GM12872 (cell line): ENCODE results near the gene PDE6H.

Source experiments
- CTCF ChIP-seq: IDR thresholded peaks from 3 replicates; pipeline ENCODE4 v1.5.1; 2011; ENCODE audit warnings: low read depth, mild to moderate bottlenecking, low read length, moderate library complexity; ENCODE audit not compliant: insufficient read depth

The PDE6H gene

GRCh38 chr12:14961466-14962152 lies 11.2 kb upstream of the PDE6H start, which contains the start of gene ARHGDIB:
Gene ARHGDIB, minus strand, starts transcription at chr12:14961601. Its CDS starts 10,889 bp downstream, at chr12:14950712.
- no peak for TF ChIP-seq CTCF

GRCh38 chr12:14962153-14962539 lies 10.7 kb upstream of the PDE6H start:
- TF ChIP-seq CTCF = no peak

GRCh38 chr12:14962797-14963196 lies 10.0 kb upstream of the PDE6H start:
- TF ChIP-seq CTCF = no peak

DNA sequence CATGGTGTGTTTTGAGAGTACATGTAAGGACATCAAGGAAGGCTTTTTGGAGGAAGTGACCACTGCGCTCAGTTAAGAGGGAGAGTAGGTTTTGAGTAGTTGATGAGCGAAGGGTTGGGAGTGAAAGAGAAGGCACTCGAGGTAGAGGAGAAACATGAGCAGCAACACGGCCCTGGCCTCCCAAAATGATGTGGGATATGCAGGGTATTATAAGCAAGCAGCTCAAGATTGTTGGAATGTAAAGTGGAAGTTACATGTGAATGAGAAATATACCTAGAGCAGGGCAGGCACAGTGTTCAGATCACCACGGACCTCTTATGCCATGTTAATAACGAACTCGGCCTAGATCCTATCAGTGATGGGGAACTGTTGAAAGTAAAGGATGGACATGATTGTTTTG lies 9.3 kb upstream of the PDE6H start:
- no peak for TF ChIP-seq CTCF

GRCh38 chr12:14964406-14964805 lies 8.4 kb upstream of the PDE6H start:
- TF ChIP-seq CTCF = no peak

GRCh38 chr12:14965221-14965620 lies 7.6 kb upstream of the PDE6H start:
- no peak for TF ChIP-seq CTCF

- no peak for TF ChIP-seq CTCF
These were observed 4.4 kb upstream of the PDE6H start for GRCh38 chr12:14968478-14968877.
